ENCODE results near the gene TEAD1. TPM values are rescaled to one million over a fixed set of nuclear protein-coding genes. Genes with fewer than 3 reads are reported as not detected.

TEAD1 gene
- total RNA-seq, 1 donor from 2014 or later: 62.5 TPM

GRCh38 chr11:12789596-12790215 lies 115.5 kb downstream of the TEAD1 start:
- peaks cover 30% of the 10 kb centered on the region for H3K4me1 Mint-ChIP-seq (ENCODE audit: low read depth, unreplicated experiment)
- H3K36me3 Mint-ChIP-seq (ENCODE audit: unreplicated experiment): no peaks in the 10 kb centered on the region
- DNase-seq: peak; percentile 75
- H3K27ac Mint-ChIP-seq (ENCODE audit: unreplicated experiment): no peak overlapping the region
- H3K9me3 Mint-ChIP-seq (ENCODE audit: unreplicated experiment): peaks cover 6% of the 10 kb centered on the region
- H3K27me3 Mint-ChIP-seq (ENCODE audit: unreplicated experiment): peaks cover 3% of the 10 kb centered on the region
- TF ChIP-seq CTCF (IDR thresholded peaks at IDR 0.05; ENCODE audit: partially characterized antibody, unreplicated experiment): no peak
- no peak overlapping the region for H3K4me3 Mint-ChIP-seq (ENCODE audit: unreplicated experiment)

GRCh38 chr11:12790861-12791616 lies 116.8 kb downstream of the TEAD1 start:
- no peak for DNase-seq
- no peak for TF ChIP-seq CTCF (IDR thresholded peaks at IDR 0.05; ENCODE audit: partially characterized antibody, unreplicated experiment)
- H3K4me3 Mint-ChIP-seq (ENCODE audit: unreplicated experiment): no peak overlapping the region
- peaks cover 30% of the 10 kb centered on the region for H3K4me1 Mint-ChIP-seq (ENCODE audit: low read depth, unreplicated experiment)
- peaks cover 3% of the 10 kb centered on the region for H3K27me3 Mint-ChIP-seq (ENCODE audit: unreplicated experiment)
- H3K36me3 Mint-ChIP-seq (ENCODE audit: unreplicated experiment): no peaks in the 10 kb centered on the region
- H3K27ac Mint-ChIP-seq (ENCODE audit: unreplicated experiment): no peak overlapping the region
- peaks cover 6% of the 10 kb centered on the region for H3K9me3 Mint-ChIP-seq (ENCODE audit: unreplicated experiment)

GRCh38 chr11:12792018-12792417 lies 117.8 kb downstream of the TEAD1 start:
- TF ChIP-seq CTCF (IDR thresholded peaks at IDR 0.05; ENCODE audit: partially characterized antibody, unreplicated experiment): no peak
- no peak overlapping the region for H3K27ac Mint-ChIP-seq (ENCODE audit: unreplicated experiment)
- H3K9me3 Mint-ChIP-seq (ENCODE audit: unreplicated experiment): peaks cover 6% of the 10 kb centered on the region
- no peak overlapping the region for H3K4me3 Mint-ChIP-seq (ENCODE audit: unreplicated experiment)
- H3K27me3 Mint-ChIP-seq (ENCODE audit: unreplicated experiment): peaks cover 5% of the 10 kb centered on the region
- peaks cover 25% of the 10 kb centered on the region for H3K4me1 Mint-ChIP-seq (ENCODE audit: low read depth, unreplicated experiment)
- DNase-seq: no peak
- no peaks in the 10 kb centered on the region for H3K36me3 Mint-ChIP-seq (ENCODE audit: unreplicated experiment)

- H3K9me3 Mint-ChIP-seq (ENCODE audit: unreplicated experiment): peaks cover 6% of the 10 kb centered on the region
Observed at GRCh38 chr11:12792590-12792989, 118.4 kb downstream of the TEAD1 start.

More at GRCh38 chr11:12792590-12792989, 118.4 kb downstream of the TEAD1 start:
- H3K27me3 Mint-ChIP-seq (ENCODE audit: unreplicated experiment): peaks cover 5% of the 10 kb centered on the region
- no peak for TF ChIP-seq CTCF (IDR thresholded peaks at IDR 0.05; ENCODE audit: partially characterized antibody, unreplicated experiment)
- no peak overlapping the region for H3K27ac Mint-ChIP-seq (ENCODE audit: unreplicated experiment)
- no peaks in the 10 kb centered on the region for H3K36me3 Mint-ChIP-seq (ENCODE audit: unreplicated experiment)
- peaks cover 25% of the 10 kb centered on the region for H3K4me1 Mint-ChIP-seq (ENCODE audit: low read depth, unreplicated experiment)
- no peak overlapping the region for H3K4me3 Mint-ChIP-seq (ENCODE audit: unreplicated experiment)
- no peak for DNase-seq
